NOMO-1 treated with DMSO at 0.1 percent for 48 hours (cell line): ENCODE results near the gene PNPO.

Experiments used
- DNase-seq: peaks from one replicate; lab custom pipeline; 2025; ENCODE audit not compliant: unreplicated experiment; lab: John Stamatoyannopoulos, UW

PNPO gene

GRCh38 chr17:47996201-47996600 lies 54.8 kb downstream of the PNPO start:
- no peak for DNase-seq

- DNase-seq: no peak
These were observed 56.2 kb downstream of the PNPO start for GRCh38 chr17:47997586-47997985.

GRCh38 chr17:47998044-47998443 lies 56.7 kb downstream of the PNPO start:
- no peak for DNase-seq
